ENCODE measurements around the gene HTR2A. TPM values are rescaled to one million over a fixed set of nuclear protein-coding genes. Genes with fewer than 3 reads are reported as not detected.

Gene HTR2A
- total and polyA plus RNA-seq, 10 of the 15 experiments (the other 5 are each of a cell fraction or from before 2014, with no cell fraction given) = not detected

GRCh38 chr13:46803586-46803985 lies 93.3 kb downstream of the HTR2A start:
- no peak for TF ChIP-seq MLLT1 (IDR thresholded peaks at IDR 0.05)
- TF ChIP-seq IRF3 (IDR thresholded peaks at IDR 0.05) = no peak
- no peak for TF ChIP-seq RCOR1 (conservative IDR thresholded peaks at IDR 0.05; ENCODE audit: low read depth, low read length)
- no peak for TF ChIP-seq WRNIP1 (IDR thresholded peaks at IDR 0.05; ENCODE audit: borderline replicate concordance, low read depth, low read length)
- no peak for TF ChIP-seq KAT2A (conservative IDR thresholded peaks at IDR 0.05; ENCODE audit: control insufficient read depth, low read depth, low read length)
- no peak for TF ChIP-seq TBL1XR1 (IDR thresholded peaks at IDR 0.05; ENCODE audit: low read depth, low read length)
- no peak for TF ChIP-seq KDM1A (IDR thresholded peaks at IDR 0.05; ENCODE audit: borderline replicate concordance)
- TF ChIP-seq EGR1 (IDR thresholded peaks at IDR 0.05; ENCODE audit: borderline replicate concordance in 1 of 2, low read depth in 2 of 2, low read length in 2 of 2) = no peak
- TF ChIP-seq RUNX3 (IDR thresholded peaks at IDR 0.05; ENCODE audit: low read length) = no peak
- TF ChIP-seq CEBPZ (IDR thresholded peaks at IDR 0.05; ENCODE audit: low read depth, low read length) = no peak
- TF ChIP-seq SMAD5 (IDR thresholded peaks at IDR 0.05; ENCODE audit: low read depth) = no peak
- no peak for TF ChIP-seq STAT1 (conservative IDR thresholded peaks at IDR 0.05)
- no peak for TF ChIP-seq GABPA (IDR thresholded peaks at IDR 0.05; ENCODE audit: low read depth)
- TF ChIP-seq RBBP5 (conservative IDR thresholded peaks at IDR 0.05) = no peak
- TF ChIP-seq SMARCA5 (IDR thresholded peaks at IDR 0.05) = no peak
- no peak for TF ChIP-seq E2F4 (IDR thresholded peaks at IDR 0.05; ENCODE audit: low read depth, low read length)
- no peak for TF ChIP-seq ASH2L (IDR thresholded peaks at IDR 0.05; ENCODE audit: borderline replicate concordance, low read depth)
- RAD21 ChIA-PET (ENCODE audit: unreplicated experiment) = interaction anchor here (1.5 kb wide), 1 partner anchor 13 kb away, joined by 3 read pairs; no protein-coding TSS in a partner anchor
- intact Hi-C loops (cut with micrococcal nuclease; ENCODE audit: unreplicated experiment) (no loop called here), in situ Hi-C loops (cut with MboI) (no loop called here)
- Histone ChIP-seq H3K9ac (ENCODE audit: control insufficient read depth, insufficient read depth, low read length) (no peak overlapping the region), H3K27ac (ENCODE audit: control insufficient read depth, insufficient read depth) (no peak overlapping the region), H3K4me3 (no peak overlapping the region), H3K9me3 (replicated peaks; ENCODE audit: control insufficient read depth, insufficient read depth, low read length) (no peaks in the 10 kb centered on the region), H4K20me1 (ENCODE audit: control insufficient read depth, insufficient read depth) (no peaks in the 10 kb centered on the region), H3K27me3 (replicated peaks in 1 of 2; ENCODE audit: control insufficient read depth in 2 of 2, insufficient read depth in 2 of 2, low read length in 1 of 2) (no peaks in the 10 kb centered on the region; a peak in 1 of 4 replicates), H3K36me3 (ENCODE audit: control insufficient read depth in 2 of 2, insufficient read depth in 2 of 2, low read length in 1 of 2) (no peaks in the 10 kb centered on the region), H3K4me1 (ENCODE audit: control insufficient read depth, insufficient read depth, low read length) (no peaks in the 10 kb centered on the region), H3K4me2 (ENCODE audit: control insufficient read depth, insufficient read depth) (no peak overlapping the region), H2AFZ (ENCODE audit: control insufficient read depth, low read depth, low read length) (no peak overlapping the region), H3K79me2 (ENCODE audit: control insufficient read depth, insufficient read depth, low read length) (no peaks in the 10 kb centered on the region)
- CTCF ChIA-PET = no interaction called here
- ATAC-seq (no peak), DNase-seq (ENCODE audit: low read depth, low spot score) (no peak), FAIRE-seq (no peak)
- 59% methylated on average over 5 of the region's 5 CpGs for WGBS (ENCODE audit: insufficient coverage, insufficient replicate concordance, low lambda C conversion rate, missing lambda C conversion rate)
- POLR2A ChIA-PET = interaction anchor here (0.6 kb wide), 1 partner anchor 30 kb away, joined by 3 read pairs; no protein-coding TSS in a partner anchor
- SMC1A ChIA-PET (ENCODE audit: uncharacterized antibody, unreplicated experiment) = no interaction called here
- BruUV-seq (replicated peaks) = no TSS peak

Data from GM12878 (cell line).